HG02798 (cell line): ENCODE measurements around the gene LMNTD2.
A peak's percentile ranks its signal among the peaks of the same experiment; 100 is the strongest.
"Not testable (repeated sequence)": the region's sequence is repeated elsewhere in the genome, so short reads cannot be mapped to it uniquely, and the experiment has no call there.

ENCODE experiments used
- ATAC-seq: cut with Tn5 transposase; IDR thresholded peaks from one replicate; pipeline ENCODE4 v1.9.1; 2021; ENCODE audit warnings: mild to moderate bottlenecking; ENCODE audit not compliant: unreplicated experiment, poor library complexity

The LMNTD2 gene

GRCh38 chr11:589798-590197 lies 29.3 kb upstream of the LMNTD2 start:
- no peak for ATAC-seq

- ATAC-seq, result no peak
These were observed 27.4 kb upstream of the LMNTD2 start for GRCh38 chr11:587978-588380.

- no peak for ATAC-seq
These were observed 27.0 kb upstream of the LMNTD2 start for GRCh38 chr11:587546-587945.

- no peak for ATAC-seq
These were observed 26.1 kb upstream of the LMNTD2 start for GRCh38 chr11:586376-587316.

GRCh38 chr11:584287-584686 lies 23.7 kb upstream of the LMNTD2 start:
- ATAC-seq, result no peak

GRCh38 chr11:581752-582151 lies 21.2 kb upstream of the LMNTD2 start:
- no peak for ATAC-seq

GRCh38 chr11:581342-581741 lies 20.8 kb upstream of the LMNTD2 start:
- no peak for ATAC-seq

- no peak for ATAC-seq
These were observed 19.5 kb upstream of the LMNTD2 start for GRCh38 chr11:579830-580601.

- no peak for ATAC-seq
These were observed 17.9 kb upstream of the LMNTD2 start for GRCh38 chr11:578276-579035.

- no peak for ATAC-seq
These were observed 17.0 kb upstream of the LMNTD2 start for GRCh38 chr11:577611-577894.

GRCh38 chr11:576811-577610 lies 16.5 kb upstream of the LMNTD2 start:
- ATAC-seq, result no peak

- ATAC-seq, result peak; percentile 86
These were observed 15.6 kb upstream of the LMNTD2 start, which contains the start of gene PHRF1 for GRCh38 chr11:575996-576768. Gene PHRF1 (plus strand): TSS chr11:576470. CDS start chr11:581513, 5,043 bp downstream.

- peak; percentile 45 for ATAC-seq
These were observed 14.9 kb upstream of the LMNTD2 start for GRCh38 chr11:575313-575995.

- ATAC-seq, result no peak
These were observed 14.2 kb upstream of the LMNTD2 start for GRCh38 chr11:574632-575312.

GRCh38 chr11:574031-574570 lies 13.6 kb upstream of the LMNTD2 start:
- ATAC-seq, result not testable (repeated sequence)

GRCh38 chr11:573146-573759 lies 12.7 kb upstream of the LMNTD2 start:
- ATAC-seq, result no peak

- no peak for ATAC-seq
These were observed 11.3 kb upstream of the LMNTD2 start for GRCh38 chr11:571802-572185.
